GM18873 (cell line): ENCODE results near the gene GRHPR.
"Not testable (repeated sequence)": the region's sequence is repeated elsewhere in the genome, so short reads cannot be mapped to it uniquely, and the experiment has no call there.

Experiments
- ATAC-seq: cut with Tn5 transposase; IDR thresholded peaks from one replicate; pipeline ENCODE4 v1.9.1; 2021; ENCODE audit warnings: mild to moderate bottlenecking, moderate library complexity, moderate number of reproducible peaks; ENCODE audit not compliant: unreplicated experiment, low FRiP score

The GRHPR gene

GRCh38 chr9:37444890-37445289 is 22.4 kb downstream of the GRHPR start:
- ATAC-seq, result no peak

DNA sequence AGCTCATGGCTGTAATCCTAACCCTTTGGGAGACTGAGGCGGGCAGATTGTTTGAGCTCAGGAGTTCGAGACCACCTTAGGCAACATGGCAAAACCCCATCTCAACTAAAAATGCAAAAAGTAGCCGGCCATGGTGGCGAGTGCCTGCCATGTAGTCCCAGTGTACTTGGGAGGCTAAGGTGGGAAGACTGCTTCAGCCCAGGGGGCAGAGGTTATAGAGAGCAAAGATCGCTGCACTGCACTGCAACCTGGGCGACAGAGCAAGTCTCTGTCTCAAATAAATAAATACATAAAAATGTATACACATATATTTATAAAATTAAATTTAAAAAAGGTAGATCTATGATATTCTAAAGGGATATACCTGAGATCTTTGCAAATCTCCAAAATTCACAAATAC is 23.3 kb downstream of the GRHPR start:
- no peak for ATAC-seq

GRCh38 chr9:37446401-37446800 is 23.9 kb downstream of the GRHPR start:
- ATAC-seq, result no peak

GRCh38 chr9:37447111-37447510 is 24.6 kb downstream of the GRHPR start:
- no peak for ATAC-seq

GRCh38 chr9:37449862-37450632 is 27.6 kb downstream of the GRHPR start:
- no peak for ATAC-seq

DNA sequence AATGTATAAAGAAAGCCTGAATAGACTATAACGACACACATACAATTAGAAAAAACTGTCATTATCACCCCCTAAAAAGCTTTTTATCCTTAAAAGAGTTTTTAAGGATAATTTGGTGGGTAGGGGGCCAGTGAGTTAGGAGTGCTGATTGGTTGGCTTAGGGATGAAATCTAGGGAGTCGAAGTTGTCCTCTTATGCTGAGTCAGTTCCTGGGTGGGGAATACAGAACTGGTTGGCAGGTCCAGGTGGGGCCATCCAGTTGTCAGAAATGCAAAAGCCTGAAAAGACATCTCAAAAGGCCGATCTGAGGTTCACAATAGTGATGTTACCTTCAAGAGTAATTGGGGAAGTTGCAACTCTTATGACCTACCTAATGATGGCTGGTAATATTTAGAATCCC is 29.1 kb downstream of the GRHPR start:
- no peak for ATAC-seq

DNA sequence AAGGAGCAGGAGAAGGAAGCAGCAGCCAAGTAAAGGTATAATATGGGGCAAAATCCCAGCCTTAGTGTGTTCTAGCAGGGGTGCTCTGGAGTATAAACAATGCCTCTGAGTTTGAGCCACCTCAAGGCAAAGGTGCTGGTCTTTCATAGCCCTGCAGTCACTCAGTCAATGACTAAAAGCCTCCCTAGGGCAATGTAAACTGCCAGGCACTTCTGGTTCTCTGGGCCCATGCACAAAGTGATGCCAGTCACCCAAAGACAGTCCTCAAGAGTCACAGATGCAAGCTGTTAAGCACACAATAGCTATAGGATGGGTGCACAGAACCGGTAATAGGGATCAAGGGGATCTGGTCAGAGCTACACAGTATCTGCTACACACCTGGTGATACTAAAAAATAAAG is 30.1 kb downstream of the GRHPR start:
- ATAC-seq, result no peak

GRCh38 chr9:37453827-37454226 is 31.3 kb downstream of the GRHPR start:
- ATAC-seq, result no peak

DNA sequence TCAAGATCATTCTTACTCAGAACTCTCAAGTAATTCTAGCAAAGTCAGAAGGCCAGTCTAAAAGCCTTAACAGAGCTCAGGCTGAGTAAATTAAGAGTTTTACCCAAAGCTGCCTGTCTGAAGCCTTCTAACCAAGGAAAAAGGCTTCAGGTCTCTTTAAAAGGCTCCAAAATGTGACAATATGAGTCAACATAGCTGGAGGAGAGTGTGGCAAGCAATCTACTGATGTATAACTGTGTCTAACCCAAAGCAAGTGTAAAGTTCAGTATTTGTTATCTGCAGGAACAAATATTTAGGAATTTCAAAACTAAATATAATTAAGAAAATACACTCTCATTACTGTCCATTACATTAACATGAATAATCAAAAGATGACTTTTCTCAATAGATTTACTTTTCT is 31.7 kb downstream of the GRHPR start:
- ATAC-seq, result no peak

GRCh38 chr9:37455884-37456647 is 33.6 kb downstream of the GRHPR start:
- ATAC-seq, result no peak

DNA sequence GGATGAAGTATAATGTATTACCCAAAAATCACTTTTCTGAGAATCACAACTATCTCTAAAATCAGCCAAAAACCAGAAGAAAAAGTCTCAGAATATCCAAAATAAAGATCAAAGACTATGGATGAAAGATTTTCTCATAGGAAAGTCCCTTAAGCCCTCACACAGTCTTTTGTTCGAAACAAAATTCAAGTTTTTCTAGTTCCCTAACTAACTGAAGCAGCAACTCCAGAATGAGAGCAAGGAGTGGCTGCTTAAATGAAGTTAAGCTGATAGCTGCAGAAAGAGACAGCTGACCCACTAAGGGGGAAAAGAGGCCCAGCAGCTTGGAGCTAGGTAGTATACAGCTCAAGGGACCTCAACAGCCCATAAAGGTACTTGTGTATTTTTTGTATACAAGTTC is 34.3 kb downstream of the GRHPR start:
- no peak for ATAC-seq

DNA sequence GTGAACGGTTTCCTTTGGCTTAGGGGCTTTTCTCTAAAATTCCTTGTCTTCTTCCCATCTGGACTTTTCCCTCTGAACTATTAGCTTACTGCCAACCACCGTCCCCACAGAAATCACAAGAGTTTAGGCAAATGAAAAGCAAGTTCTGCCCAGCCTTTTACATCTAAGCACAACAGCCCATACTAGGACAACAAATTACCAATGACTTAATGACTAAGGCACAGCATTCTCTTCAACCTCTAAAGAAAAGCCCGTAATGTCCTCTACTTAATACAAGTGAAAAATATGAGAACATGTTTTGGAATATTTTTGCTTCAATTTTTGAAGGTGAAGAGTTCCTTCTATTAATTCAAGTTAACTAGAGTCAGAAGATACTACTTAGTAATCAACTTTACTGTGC is 41.5 kb downstream of the GRHPR start:
- no peak for ATAC-seq

DNA sequence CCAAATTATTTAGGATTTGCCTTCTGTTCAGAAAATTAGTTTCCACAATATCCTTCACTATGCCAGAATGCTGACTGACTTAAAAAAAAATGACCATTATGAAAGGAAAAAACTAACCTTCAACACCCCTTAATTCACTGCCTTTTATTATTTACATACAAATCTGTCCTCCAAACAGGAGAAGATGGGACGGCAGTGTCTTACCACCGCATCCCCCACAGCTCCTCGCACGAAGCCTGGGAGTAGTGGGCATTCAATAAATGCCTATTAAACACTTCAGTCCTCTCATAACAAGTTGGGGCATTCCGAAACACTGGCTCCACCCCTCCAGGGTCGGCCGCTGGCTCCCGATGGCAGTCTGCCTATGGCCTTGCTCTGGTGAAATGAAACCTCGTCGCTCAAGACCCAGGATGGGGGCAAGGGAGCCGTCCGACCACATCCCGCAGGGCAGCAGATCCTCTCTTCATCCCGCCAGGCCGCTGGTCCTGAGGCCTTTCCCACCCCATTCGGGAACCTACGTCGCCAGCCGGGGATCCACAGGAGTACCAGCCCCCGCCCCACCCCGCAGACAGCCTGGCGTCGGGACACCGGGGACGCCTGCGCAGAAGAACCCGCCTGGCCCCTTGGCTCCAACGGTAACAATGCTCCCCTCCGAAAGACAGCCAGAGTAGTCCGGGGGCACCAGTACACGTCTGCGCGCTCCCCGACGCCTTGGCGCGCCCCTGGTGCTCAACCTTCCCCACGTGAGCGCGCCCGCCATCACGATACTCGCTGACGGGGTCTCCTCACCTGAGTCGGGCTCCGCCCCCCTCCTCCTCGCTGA is 42.1 kb downstream of the GRHPR start:
- ATAC-seq, result peak; percentile 24

DNA sequence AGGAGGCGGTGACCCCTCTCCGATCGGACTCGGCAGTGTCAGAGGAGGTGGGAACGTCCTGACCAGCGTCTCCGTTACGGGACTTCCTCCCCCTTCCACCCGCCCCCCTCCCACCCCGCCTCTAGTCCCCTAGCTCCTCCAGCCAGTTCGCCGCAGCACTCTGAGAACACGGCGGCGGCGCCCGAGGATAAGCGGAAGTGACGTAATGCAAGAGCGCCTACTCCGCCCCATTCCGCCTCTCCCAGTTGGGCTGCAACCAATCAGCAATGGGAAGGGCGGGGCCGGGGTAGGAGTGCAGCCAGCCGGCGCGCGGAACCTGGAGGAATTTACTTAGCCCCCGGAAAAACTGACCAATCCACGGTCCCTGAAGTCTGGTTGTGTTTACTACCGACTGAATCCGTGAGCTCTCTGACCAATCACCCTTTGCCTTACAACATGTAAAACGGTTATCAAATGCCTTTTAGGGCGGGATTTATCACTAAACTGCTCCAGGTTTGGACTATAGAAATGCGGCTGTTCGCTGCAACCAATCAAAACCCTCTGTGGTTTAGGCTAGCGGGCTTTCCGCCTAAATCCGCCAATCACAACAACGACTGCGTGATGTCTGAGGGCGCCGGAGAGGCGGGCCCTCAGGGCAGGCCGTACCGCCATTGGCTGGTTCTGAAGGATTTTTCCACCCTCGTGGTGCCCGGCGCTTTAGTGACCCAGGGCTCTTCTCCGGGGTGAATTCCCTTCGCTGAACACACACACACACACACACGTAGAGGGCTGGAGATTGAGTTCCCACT is 42.9 kb downstream of the GRHPR start, which contains the start of gene ZBTB5:
Gene ZBTB5 (minus strand): TSS at position 202 of the 788 bp plus-strand sequence. CDS start 22,899 bp downstream, outside the sequence.
- ATAC-seq, result peak; percentile 82

GRCh38 chr9:37466037-37466709 is 43.7 kb downstream of the GRHPR start:
- no peak for ATAC-seq

- ATAC-seq, result not testable (repeated sequence)
Observed at GRCh38 chr9:37467530-37467929, 45.0 kb downstream of the GRHPR start.

DNA sequence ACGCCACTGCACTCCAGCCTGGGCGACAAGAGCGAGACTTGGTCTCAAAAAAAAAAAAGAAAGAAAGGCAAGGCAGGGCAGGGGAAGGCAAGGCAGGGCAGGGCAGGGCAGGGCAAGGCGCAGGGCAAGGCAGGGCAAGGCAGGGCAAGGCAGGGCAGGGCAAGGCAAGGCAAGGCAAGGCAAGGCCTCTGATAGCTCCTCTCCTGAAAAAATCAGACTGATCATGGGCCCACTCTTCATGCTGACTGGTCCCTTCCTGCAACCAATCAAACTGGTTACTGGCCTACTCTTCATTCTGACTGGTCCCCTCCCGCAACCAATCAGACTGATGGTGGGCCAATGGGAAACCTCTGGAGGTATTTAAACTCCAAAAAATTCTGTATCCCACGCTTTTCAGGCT is 46.1 kb downstream of the GRHPR start:
- ATAC-seq, result no peak

DNA sequence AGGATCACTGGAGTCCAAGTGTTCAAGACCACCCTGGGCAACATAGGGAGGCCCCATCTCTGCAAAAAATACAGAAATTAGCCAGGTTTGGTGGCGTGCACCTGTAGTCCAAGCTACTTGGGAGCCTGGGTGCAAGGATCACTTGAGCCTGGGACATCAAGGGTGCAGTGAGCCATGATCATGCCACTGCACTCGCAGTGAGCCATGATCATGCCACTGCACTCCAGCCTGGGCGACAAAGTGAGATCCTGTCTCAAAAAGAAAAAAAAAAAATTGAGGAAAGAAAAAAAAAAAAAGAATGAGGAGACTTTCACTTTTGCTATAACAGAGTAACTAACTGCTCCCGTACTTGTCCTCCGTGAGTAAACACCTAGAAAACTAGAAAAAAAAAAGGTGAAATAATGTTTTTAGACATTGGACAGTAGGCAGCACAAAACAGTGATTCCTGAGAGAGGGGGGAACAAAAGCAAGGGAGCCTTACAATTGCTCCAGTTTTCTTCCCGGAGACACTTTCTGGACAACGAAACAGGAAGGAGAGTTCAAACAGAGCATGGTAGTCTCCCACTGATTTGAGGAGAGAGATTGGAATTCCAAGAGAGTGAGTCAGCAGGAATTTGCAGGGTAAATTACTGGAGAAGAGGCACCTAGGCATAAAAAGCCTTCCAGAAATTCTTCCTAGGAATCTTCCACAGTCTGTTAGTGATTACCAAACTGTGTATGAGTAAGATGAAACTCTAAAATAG is 49.6 kb downstream of the GRHPR start:
- ATAC-seq, result no peak

DNA sequence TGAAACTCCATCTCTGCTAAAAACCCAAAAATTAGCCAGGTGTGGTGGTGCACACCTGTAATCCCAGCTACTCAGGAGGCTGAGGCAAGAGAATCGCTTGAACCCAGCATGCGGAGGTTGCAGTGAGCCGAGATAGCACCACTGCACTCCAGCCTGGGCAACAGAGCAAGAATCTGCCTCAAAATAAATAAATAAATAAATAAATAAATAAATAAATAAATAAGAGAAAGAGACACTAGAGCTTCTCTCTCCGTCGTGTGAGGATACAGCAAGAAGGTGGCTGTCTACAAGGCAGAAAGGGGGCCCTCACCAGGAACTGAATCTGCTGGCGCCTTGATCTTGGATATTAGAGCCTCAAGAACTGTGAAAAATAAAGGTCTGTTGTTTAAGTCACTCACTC is 51.5 kb downstream of the GRHPR start:
- ATAC-seq, result not testable (repeated sequence)
